ENCODE results near the gene FNDC3B. TPM values are rescaled to one million over a fixed set of nuclear protein-coding genes. Genes with fewer than 3 reads are reported as not detected.

FNDC3B gene
- total and polyA plus RNA-seq, 2 of the 8 experiments (the other 6 are each of a cell fraction or from before 2014, with no cell fraction given), result 14.1 to 44.4 TPM

- no peak overlapping the region for H3K9ac ChIP-seq (replicated peaks in 1 of 4; ENCODE audit: extremely low read depth in 1 of 4, low read depth in 3 of 4, low read length in 3 of 4)
- no peak overlapping the region for H3K4me3 ChIP-seq (ENCODE audit: extremely low read depth in 1 of 4, insufficient read depth in 2 of 4, low read depth in 3 of 4, low read length in 4 of 4)
- no peak overlapping the region for H2BK12ac ChIP-seq (ENCODE audit: low read depth, low read length)
- H3K56ac ChIP-seq (replicated peaks; ENCODE audit: insufficient read length, low read depth, low read length), result no peak overlapping the region
- H3K4me1 ChIP-seq (replicated peaks in 1 of 4; ENCODE audit: control insufficient read depth in 3 of 4, insufficient read depth in 4 of 4, low read length in 3 of 4), result peaks cover 10 to 26% (median 20%) of the 10 kb centered on the region in 4 experiments
- H3K4me2 ChIP-seq (ENCODE audit: insufficient read depth in 1 of 2, low read depth in 2 of 2, low read length in 2 of 2), result no peak overlapping the region
- H3K4ac ChIP-seq (replicated peaks; ENCODE audit: insufficient read length, low read depth, low read length), result no peak overlapping the region
- DNase-seq (ENCODE audit: low read depth in 1 of 2, low spot score in 2 of 2), result no peak
- FAIRE-seq, result no peak
- no peak overlapping the region for H2BK120ac ChIP-seq (replicated peaks; ENCODE audit: low read depth, low read length)
- no peak overlapping the region for H4K5ac ChIP-seq (ENCODE audit: insufficient read length, low read depth, low read length)
- 88% methylated on average over 1 of the region's 1 CpG; no CpG with 5 or more reads in 1 of the 2 experiments for WGBS, 2 experiments (ENCODE audit: extremely low coverage in 1 of 2, insufficient coverage in 1 of 2, insufficient read length in 1 of 2, insufficient replicate concordance in 2 of 2, low coverage in 1 of 2, low lambda C conversion rate in 2 of 2, missing lambda C conversion rate in 1 of 2)
- no peaks in the 10 kb centered on the region for H3K27me3 ChIP-seq (replicated peaks in 1 of 4; ENCODE audit: control insufficient read depth in 3 of 4, extremely low read depth in 1 of 4, insufficient read depth in 3 of 4, low read length in 3 of 4)
- CTCF ChIA-PET (ENCODE audit: partially characterized antibody), result interaction anchor here (0.9 to 2.3 kb wide), 4 partner anchors 10 to 124 kb away, joined by 3 to 15 read pairs (median 3); no protein-coding TSS in a partner anchor
- H2AFZ ChIP-seq (ENCODE audit: low read length), result no peak overlapping the region
- H3K79me1 ChIP-seq (ENCODE audit: low read depth, low read length), result no peaks in the 10 kb centered on the region; the same call in 1 of the 2 replicates
- no peak overlapping the region for H3K27ac ChIP-seq (ENCODE audit: low read depth, low read length)
- H2AK5ac ChIP-seq (ENCODE audit: low read depth, low read length), result no peak overlapping the region
- H3K79me2 ChIP-seq (ENCODE audit: control insufficient read depth in 1 of 2, insufficient read depth in 2 of 2, low read length in 2 of 2), result peaks cover 0 to 72% of the 10 kb centered on the region in 2 experiments; a peak in 3 of 4 replicates
- H4K91ac ChIP-seq (replicated peaks; ENCODE audit: insufficient read length, low read length), result no peak overlapping the region
- H2BK15ac ChIP-seq (ENCODE audit: low read length), result no peak overlapping the region
- no peaks in the 10 kb centered on the region for H4K20me1 ChIP-seq (replicated peaks in 1 of 2; ENCODE audit: control insufficient read depth in 1 of 2, insufficient read depth in 2 of 2, low read length in 2 of 2)
- no peak overlapping the region for H3K18ac ChIP-seq (ENCODE audit: extremely low read depth, low read length)
- no peaks in the 10 kb centered on the region for H3K9me3 ChIP-seq (ENCODE audit: insufficient read depth in 2 of 2, low read depth in 1 of 2, low read length in 1 of 2)
- no peak overlapping the region for H2BK20ac ChIP-seq (ENCODE audit: low read length)
- H3K23me2 ChIP-seq (ENCODE audit: low read depth, low read length), result no peaks in the 10 kb centered on the region
- H2BK5ac ChIP-seq (ENCODE audit: low read depth, low read length), result no peak overlapping the region
- no peak overlapping the region for H3K23ac ChIP-seq (ENCODE audit: insufficient read length)
- H4K8ac ChIP-seq (ENCODE audit: extremely low read depth, insufficient read depth, low read length), result no peak overlapping the region
- no peak overlapping the region for H3K14ac ChIP-seq (ENCODE audit: insufficient read length)
- POLR2A ChIA-PET (ENCODE audit: partially characterized antibody), result no interaction called here
- no peaks in the 10 kb centered on the region for H3K36me3 ChIP-seq (ENCODE audit: control insufficient read depth in 2 of 4, insufficient read depth in 4 of 4, low read length in 3 of 4)
- TF ChIP-seq TEAD4 (IDR thresholded peaks at IDR 0.05; ENCODE audit: low read depth, low read length) (no peak), RBBP5 (IDR thresholded peaks at IDR 0.05; ENCODE audit: borderline replicate concordance, low read depth, low read length) (no peak)
Measured at GRCh38 chr3:172159376-172159775, 120.0 kb downstream of the FNDC3B start.
